GM19239 (cell line): ENCODE results near the gene LACTB.
A peak's percentile ranks its signal among the peaks of the same experiment; 100 is the strongest.
"Not testable (repeated sequence)": the region's sequence is repeated elsewhere in the genome, so short reads cannot be mapped to it uniquely, and the experiment has no call there.

Experiments
- DNase-seq: peaks from one replicate; pipeline ENCODE4 v3.0.0; 2011; ENCODE audit warnings: low spot score; ENCODE audit not compliant: insufficient read length
- FAIRE-seq: peaks from 2 replicates; lab custom pipeline; 2011; peaks lifted over from hg19 to GRCh38; lab: Jason Lieb, UNC

Gene LACTB

DNA sequence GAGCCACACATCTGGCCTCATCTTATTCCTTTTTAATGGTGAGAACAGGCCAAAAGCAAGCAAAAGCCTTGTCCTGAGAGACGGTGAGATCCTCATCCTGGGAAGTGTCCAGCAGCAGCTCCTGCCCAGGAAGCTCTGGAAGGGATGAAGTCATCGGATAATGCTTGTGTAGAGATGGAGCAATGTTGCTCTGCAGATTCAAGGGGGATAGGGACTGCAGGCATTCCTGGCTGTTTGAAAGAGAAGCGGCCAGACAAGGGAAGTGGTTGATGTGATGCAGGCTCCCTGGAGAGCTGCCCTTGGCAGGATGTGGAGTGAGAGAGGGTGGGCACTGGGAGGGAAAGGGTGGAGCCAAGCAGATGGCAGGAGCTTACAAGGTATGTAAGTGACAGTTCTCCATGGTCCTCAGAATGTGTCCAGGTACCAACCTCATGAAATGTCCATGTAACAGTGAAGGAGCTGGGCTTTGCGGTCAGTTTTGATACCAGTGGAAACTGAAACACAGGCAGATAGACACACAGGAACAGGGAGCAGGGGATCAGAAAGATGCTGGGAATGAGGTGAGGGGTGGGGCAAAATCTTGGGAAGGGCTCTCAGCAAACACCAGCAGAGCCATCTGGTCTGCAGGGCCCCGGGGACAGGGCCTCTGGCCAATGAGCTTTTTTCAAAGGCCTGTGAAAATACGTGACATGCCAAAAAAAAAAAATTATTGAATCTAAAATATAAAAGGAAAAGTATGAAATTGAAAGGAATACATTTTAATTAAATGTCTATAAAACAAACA is 32.2 kb upstream of the LACTB start:
- FAIRE-seq (no peak), DNase-seq (no peak)

DNA sequence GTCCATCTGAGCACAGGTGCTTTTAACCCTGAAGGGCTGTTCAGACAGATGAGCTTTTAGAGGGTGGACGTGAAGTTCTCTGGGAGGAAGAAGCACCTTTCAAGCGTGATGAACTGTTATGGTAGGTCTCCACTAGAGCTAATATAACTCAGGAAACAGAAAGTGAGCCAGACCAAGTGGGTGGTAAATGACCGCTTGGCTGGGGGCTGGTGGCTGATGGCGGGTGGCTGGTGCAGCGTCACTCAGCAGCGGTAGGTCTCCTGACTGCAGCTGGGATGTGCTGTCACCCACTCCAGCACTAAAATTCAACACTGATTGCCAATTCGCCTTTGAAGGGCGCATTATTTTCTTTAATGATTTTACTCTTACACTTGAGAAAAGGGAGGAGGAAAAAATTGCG is 31.2 kb upstream of the LACTB start:
- FAIRE-seq (no peak), DNase-seq (no peak)

DNA sequence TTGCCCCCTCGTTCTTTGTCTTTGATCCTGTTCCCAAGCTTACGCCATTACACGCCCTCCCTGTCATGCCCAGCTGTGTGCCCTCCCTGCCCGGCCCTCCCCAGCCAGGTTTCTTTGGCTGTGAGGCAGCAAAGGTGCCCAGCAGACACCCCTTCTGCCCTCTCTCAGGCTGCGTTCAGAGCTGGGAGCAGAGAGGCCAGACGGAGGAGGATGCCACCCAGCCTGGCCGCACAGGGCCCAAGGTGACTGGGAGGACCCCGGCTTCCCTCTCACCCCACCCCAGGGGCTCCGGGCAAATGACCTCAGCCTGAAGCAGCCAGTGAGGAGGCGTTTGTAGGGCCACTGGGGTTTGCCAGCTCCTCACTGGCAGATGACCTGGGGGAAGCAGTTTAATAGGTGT is 30.8 kb upstream of the LACTB start:
- DNase-seq: no peak
- no peak for FAIRE-seq

DNA sequence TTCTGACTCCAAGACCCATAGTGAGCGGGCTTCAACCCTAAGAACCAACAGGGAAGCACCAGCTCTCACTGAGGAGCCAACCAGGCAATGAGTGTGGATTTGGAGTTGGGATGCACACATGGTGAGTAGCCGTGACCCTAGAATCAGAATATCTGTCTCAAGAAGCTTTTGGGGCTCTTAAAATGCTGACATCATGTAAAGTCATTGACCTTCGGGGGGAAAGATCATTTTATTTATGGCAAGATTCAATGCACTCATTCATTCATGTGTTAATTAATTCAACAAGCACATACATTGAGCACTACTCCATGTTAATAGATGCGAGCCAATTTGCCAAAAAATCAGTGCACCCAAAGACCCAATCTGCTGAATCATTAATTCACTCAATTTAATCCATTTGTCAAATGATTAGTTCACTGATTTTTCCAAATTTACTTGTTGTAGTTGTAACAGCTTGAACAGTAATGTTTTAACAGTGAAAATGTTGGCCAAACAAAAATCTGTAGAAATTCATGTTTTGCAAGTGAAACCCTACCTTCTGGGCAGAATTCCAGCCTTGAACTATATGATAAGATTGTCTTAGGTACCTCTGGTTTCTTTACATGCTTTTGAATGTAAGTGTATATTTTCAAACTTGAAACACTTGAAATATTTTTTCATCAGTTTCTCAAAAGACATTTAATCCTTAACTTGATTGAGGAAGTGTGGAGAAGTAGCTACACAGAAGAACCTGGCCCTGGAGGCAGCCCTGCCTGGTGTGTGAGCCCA is 29.8 kb upstream of the LACTB start:
- no peak for FAIRE-seq
- no peak for DNase-seq

DNA sequence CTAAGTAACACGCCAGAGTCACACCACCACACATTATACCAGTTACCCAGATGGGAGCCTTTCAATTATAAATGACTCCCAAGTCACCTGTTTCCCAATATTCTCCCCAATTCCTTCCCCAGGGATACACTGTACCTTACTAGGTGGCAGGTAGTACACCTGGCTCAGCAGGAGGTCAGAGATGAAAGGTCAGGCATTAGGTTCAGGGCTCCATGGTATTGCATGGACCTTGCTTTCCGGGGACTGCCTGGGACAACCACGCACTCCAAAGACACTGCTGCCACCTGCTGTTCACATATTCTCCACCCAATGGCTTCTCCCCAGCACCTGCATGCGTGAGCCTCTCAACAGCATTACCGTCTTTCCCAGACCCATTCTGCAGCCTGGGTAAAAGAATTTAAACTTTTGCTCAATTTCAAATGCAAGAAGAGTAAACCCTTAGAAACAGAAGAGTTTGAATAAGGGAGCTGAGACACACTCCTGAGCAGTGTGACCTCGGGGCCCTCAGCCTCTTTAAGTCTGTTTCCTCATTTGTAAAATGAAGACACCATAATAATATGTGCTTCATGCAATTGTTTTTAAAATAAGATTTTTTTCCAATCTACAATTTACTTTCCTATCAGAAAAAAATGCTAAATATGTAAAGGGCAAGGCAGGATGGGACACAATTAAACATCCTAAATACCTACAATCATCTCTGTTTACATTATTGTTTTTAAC is 28.0 kb upstream of the LACTB start:
- peak; percentile 81 for DNase-seq
- peak; percentile 92 for FAIRE-seq

DNA sequence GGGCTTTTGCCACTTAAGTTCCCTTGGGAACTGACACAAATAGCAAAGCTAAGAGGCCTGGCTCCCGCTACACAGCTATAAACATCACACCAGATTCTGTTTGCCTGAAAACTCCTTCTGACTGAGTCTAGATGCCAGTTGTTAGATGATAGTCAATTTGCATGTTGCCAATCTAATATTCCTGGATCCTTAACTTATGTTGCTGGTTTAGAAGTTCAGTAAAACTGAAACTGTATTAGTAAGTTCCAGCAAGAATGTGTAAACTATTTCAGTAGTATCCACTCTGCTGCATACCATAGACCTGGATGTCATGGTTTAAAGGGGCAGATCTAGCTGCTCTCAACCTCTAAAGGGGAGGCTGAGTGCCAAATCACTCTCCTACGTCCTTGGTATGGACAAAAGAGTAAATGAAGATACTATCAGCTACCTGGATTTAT is 27.1 kb upstream of the LACTB start:
- no peak for DNase-seq
- FAIRE-seq: no peak

DNA sequence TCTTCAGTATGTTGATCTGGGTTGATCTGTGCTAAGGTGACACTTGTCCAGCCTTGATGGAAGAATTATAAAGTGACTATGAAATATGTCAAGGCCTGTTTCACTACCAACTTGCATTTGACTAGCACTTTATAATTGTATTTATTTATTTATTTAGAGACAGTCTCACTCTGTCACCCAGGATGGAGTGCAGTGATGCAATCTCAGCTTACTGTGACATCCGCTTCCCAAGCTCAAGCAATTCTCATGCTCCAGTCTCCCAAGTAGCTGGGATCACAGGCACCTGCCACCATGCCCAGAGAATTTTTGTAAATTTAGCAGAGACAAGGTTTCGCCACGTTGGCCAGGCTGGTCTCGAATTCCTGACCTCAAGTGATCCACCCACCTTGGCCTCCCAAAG is 25.5 kb upstream of the LACTB start:
- DNase-seq: no peak
- FAIRE-seq: no peak

DNA sequence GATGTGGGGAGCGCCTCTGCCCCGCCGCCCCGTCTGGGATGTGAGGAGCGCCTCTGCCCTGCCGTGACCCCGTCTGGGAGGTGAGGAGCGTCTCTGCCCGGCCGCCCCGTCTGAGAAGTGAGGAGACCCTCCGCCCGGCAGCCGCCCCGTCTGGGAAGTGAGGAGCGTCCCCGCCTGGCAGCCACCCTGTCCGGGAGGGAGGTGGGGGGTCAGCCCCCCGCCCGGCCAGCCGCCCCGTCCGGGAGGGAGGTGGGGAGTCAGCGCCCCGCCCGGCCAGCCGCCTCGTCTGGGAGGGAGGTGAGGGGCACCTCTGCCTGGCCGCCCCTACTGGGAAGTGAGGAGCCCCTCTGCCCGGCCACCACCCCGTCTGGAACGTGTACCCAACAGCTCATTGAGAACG is 22.8 kb upstream of the LACTB start:
- FAIRE-seq, DNase-seq: not testable (repeated sequence)

DNA sequence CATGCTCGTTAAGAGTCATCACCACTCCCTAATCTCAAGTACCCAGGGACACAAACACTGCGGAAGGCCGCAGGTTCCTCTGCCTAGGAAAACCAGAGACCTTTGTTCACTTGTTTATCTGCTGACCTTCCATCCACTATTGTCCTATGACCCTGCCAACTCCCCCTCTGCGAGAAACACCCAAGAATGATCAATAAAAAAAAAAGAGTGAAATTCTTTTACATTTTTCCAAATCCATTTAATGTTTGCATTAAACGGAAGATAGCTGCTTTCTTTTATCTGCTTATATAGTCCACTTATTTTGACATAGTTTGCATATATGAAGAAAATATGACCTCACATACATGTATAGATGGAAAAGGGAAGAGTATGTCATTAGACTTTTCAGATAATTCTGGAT is 22.1 kb upstream of the LACTB start:
- DNase-seq, FAIRE-seq: not testable (repeated sequence)

DNA sequence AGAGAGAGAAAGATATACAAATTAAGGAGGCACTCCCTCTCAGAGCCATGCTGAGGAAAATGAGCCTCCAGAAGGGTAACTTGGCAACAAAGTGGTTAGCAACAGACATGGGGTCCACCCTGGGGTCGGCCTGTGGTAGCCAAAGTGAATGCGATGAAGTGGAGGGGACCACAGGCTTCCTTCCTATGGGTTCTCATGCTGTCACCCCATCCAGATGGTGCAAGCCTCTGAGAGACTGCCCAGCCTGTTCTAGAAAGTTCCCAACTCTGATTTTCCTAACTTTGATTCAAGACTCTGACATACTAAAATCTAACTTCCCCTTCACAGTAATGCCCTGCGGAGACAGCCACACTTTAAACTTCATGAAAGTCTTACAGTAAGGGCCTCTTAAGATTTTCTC is 18.2 kb upstream of the LACTB start:
- DNase-seq: no peak
- no peak for FAIRE-seq

DNA sequence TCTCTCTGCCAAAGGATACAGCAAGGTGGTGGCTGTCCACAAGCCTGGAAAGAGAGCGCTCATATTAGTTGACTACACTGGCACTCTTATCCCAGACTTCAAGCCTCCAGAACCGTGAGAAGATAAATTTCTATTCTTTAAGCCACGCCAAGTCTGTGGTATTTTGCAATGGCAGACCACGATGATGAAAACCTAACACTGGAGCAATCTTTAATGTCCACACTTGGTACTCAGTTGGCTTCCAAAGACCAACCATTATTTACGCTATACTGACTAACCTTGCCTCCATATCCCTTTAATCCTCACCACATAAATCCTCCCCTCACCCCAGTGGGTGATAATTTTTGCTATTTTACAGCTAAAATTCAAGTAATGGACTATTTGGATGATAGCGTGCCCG is 16.9 kb upstream of the LACTB start:
- DNase-seq (no peak), FAIRE-seq (no peak)

DNA sequence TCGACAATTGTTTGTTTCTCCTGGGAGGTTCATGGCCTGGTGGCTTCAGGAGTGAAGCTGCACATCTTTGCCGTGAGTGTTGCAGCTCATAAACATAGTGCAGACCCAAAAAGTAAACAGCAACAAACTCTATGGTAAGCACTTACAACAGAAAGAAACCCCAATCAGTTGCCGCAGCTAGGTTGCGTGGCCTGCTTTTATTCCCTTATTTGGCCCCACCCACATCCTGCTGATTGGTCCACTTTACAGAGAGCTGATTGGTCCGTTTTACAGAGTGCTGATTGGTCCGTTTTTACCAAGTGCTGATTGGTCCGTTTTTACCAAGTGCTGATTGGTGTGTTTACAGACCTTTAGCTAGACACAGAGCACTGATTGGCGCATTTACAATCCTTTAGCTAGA is 16.3 kb upstream of the LACTB start:
- FAIRE-seq: not testable (repeated sequence)

DNA sequence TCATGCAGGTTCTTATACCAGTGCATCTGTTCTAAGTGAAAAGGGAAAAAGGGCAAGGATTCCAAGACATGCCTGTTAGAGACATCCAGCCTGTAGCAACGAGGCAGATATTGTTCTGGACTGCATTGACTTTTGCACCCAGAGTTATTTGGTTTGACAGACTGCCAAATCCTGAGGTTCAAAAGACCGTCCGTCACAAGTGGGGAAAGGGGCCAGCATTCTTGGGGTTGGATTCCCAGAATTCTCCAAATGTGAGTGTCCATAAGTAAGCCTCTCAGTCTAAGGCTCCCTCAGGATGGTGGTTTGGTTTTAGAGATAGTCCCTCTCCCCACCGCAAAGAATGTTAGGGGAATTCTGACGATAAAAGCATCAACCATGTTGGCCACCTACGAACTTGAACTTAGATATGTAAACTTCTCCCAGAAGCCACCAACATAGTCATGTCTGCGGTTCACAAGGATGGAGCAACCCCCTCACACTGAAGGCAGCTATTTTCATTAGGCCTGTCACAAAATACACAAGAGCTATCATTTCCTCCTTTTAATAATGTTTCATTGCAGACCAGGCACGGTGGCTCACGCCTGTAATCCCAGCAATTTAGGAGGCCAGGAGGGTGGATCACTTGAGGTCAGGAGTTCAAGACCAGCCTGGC is 13.6 kb upstream of the LACTB start:
- DNase-seq: no peak
- no peak for FAIRE-seq

More for the DNA sequence above, 16.3 kb upstream of the LACTB start:
- DNase-seq: not testable (repeated sequence)

DNA sequence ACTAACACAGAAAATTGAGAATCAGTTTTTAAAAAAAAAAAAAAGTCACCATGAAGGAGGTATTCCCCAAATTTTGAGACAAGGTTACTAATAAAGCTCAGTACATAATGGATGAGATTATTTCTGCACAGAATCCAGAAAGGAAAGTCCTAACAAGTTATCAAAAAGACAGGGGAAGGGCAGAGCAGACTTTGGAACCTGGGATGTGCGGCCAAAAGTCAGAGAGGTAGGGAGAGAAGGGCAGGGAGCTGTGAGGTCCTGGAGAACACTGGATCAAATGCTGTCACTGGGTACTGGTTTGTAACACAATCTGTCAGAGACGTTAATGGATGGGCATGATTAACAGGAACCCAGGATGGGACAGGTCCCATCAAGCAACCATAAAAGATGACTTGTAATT is 12.2 kb upstream of the LACTB start:
- FAIRE-seq (no peak), DNase-seq (no peak)

DNA sequence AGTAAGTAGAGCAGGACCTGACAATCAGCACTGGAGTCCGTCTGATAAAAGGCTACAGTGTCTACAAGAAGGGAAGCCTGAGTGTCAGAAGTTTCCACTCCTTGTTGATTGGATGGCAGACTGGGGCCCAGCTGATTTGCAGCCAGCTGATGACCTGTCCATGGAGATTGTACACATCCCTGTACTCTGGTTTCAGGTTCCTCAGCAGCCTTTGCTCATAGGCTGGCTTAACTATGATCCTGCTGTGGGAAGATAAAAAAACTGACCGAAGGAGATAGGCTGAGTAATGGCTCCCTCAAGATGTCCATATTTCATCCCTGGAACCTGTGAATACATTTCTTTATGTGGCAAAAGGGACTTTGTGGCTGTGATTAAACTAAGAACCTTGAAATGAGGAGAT is 11.7 kb upstream of the LACTB start:
- no peak for FAIRE-seq
- no peak for DNase-seq

DNA sequence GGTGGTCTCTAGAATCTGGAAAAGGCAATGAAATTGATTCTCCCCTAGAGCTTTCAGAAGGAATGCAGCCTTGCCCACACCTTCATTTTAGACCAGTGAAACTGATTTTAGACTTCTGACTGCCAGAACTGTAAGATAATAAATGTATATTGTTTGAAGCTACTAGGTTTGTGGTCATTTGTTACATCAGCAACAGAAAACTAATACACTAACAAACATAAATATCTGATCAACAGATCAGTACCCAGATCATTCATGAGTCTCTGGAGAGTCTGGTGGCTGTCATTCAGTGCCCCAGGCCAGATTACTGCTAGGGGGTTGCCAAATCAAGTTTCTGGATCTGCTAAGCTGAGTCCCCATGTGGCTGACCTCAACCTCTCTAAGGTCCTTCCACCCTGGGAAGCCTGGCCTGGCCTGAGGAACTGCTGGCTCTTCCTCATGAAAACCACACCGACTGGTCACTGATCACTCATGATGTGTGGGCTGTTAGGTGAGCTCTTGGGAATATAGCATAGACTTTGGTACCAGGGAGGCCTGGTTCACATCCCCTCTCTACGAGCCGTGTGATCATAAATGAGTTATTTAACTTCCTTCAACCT is 11.1 kb upstream of the LACTB start:
- no peak for FAIRE-seq
- DNase-seq: no peak

DNA sequence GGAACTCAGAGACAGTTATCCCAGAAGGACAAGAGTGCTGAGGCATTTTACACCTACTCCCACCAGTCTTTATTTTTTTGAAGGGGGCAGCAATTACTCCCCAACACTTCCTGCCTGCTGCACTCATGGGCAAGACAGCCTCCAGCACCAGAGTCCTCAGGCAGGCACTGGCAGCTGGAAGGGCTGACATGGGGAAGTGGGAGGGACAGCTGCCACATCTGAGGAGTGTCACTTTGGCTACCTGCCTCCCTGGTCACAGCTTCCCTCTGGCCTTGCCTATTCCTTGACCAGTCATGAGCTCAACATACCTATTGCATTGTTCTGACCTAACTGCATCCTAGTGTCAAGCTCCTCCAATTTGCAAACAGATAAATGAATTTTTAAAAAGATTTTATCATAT is 10.2 kb upstream of the LACTB start:
- no peak for FAIRE-seq
- DNase-seq: no peak

DNA sequence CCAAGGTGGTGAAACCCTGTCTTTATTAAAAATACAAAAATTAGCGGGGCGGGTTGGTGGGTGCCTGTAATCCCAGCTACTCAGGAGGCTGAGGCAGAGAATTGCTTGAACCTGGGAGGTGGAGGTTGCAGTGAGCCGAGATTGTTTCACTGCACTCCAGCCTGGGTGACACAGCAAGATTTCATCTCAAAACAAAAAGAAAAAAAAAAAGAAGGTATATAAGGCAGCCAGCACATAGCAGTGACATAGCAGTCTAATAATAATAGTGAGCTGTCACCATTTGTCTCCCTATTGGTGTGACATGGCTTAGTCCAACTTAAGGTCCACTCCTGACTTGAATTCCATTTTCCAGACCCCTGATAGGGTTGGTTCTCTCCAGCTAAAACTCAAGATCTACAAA is 8.8 kb upstream of the LACTB start:
- FAIRE-seq (no peak), DNase-seq (no peak)

DNA sequence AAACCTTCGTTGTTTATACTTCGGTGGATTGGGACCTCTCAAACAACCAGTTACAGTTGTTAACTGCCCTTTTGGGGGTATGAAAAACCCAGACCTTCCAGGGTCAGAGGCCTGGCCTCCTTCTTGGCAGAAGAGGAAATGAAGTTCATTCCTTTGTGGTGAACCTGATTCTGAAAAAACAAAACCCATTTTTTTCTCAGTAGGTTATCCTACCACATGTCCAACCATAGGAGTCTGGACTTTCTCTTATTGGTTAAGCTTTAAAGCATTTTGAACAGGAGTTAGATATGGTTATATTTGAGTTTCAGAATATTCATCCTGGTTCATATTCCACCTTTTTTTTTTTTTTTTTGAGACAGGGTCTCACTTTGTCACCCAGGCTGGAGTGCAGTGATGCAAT is 7.2 kb upstream of the LACTB start:
- DNase-seq (no peak), FAIRE-seq (no peak)

DNA sequence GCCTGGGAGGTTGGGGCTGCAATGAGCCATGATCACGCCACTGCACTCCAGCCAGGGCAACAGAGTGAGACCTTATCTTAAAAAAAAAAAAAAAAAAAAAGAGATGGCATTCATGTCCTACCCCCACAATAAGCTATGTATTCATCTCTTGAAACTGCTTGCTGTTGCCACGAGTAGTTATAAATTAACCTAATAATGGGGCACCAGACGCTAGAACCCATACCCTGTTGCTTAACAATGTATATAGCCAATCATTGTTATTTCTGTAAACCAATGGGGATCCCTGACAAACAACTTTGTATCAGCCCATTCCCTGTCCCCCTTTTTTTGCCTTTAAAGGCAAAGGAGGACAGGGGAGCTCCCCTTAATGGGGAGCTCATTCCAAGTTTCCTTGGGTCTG is 2.8 kb upstream of the LACTB start:
- FAIRE-seq: no peak
- DNase-seq: no peak
